ENCODE measurements around the gene RAB11A. TPM values are rescaled to one million over a fixed set of nuclear protein-coding genes. Genes with fewer than 3 reads are reported as not detected.

Gene RAB11A
- total RNA-seq, 2 experiments from 2014 or later, result 98.5 to 102 TPM

- ChIA-PET POLR2A (no interaction called here), CTCF (no interaction called here)
- H3K27me3 ChIP-seq (ENCODE audit: control insufficient read depth in 1 of 2, insufficient read depth in 2 of 2, low read length in 2 of 2), result no peaks in the 10 kb centered on the region
- DNase-seq (no peak), ATAC-seq (ENCODE audit: poor library complexity) (no peak)
- H3K9me3 ChIP-seq (ENCODE audit: control insufficient read depth in 1 of 2, insufficient read depth in 1 of 2, low read length in 2 of 2), result no peaks in the 10 kb centered on the region
- no peak overlapping the region for H3K4me3 ChIP-seq (ENCODE audit: low read length)
- Mint-ChIP-seq H3K4me1 (ENCODE audit: low read depth) (peaks cover 6% of the 10 kb centered on the region), H3K9me3 (no peaks in the 10 kb centered on the region), H3K27ac (peak overlapping the region; percentile 65), H3K36me3 (ENCODE audit: low read depth) (no peaks in the 10 kb centered on the region), H3K27me3 (no peaks in the 10 kb centered on the region), H3K4me3 (no peak overlapping the region)
- H3K36me3 ChIP-seq (ENCODE audit: insufficient read depth, low read length), result peaks cover 5% of the 10 kb centered on the region
- intact Hi-C loops (cut with DNase I, micrococcal nuclease), result no loop called here
- no peak for TF ChIP-seq CTCF (IDR thresholded peaks at IDR 0.05)
- H3K4me1 ChIP-seq (ENCODE audit: insufficient read depth, low read length), result peaks cover 13% of the 10 kb centered on the region
- H3K27ac ChIP-seq (ENCODE audit: low read depth in 1 of 2, low read length in 2 of 2), result no peak overlapping the region
These were observed 48.1 kb downstream of the RAB11A start for GRCh38 chr15:65917407-65917756.

GRCh38 chr15:65917936-65918335 lies 48.6 kb downstream of the RAB11A start:
- no peaks in the 10 kb centered on the region for H3K27me3 ChIP-seq (ENCODE audit: control insufficient read depth in 1 of 2, insufficient read depth in 2 of 2, low read length in 2 of 2)
- no peak for DNase-seq
- Mint-ChIP-seq H3K4me3 (no peak overlapping the region), H3K27me3 (no peaks in the 10 kb centered on the region), H3K4me1 (ENCODE audit: low read depth) (peaks cover 6% of the 10 kb centered on the region), H3K36me3 (ENCODE audit: low read depth) (no peaks in the 10 kb centered on the region), H3K27ac (no peak overlapping the region), H3K9me3 (no peaks in the 10 kb centered on the region)
- TF ChIP-seq CTCF (IDR thresholded peaks at IDR 0.05), result no peak
- no peak overlapping the region for H3K4me3 ChIP-seq (ENCODE audit: low read length)
- ChIA-PET POLR2A (no interaction called here), CTCF (no interaction called here)
- no peaks in the 10 kb centered on the region for H3K9me3 ChIP-seq (ENCODE audit: control insufficient read depth in 1 of 2, insufficient read depth in 1 of 2, low read length in 2 of 2)
- peaks cover 3% of the 10 kb centered on the region for H3K36me3 ChIP-seq (ENCODE audit: insufficient read depth, low read length)
- H3K27ac ChIP-seq (ENCODE audit: low read depth in 1 of 2, low read length in 2 of 2), result no peak overlapping the region
- no peak for ATAC-seq (ENCODE audit: poor library complexity)
- H3K4me1 ChIP-seq (ENCODE audit: insufficient read depth, low read length), result peaks cover 13% of the 10 kb centered on the region
- intact Hi-C loops (cut with DNase I, micrococcal nuclease), result no loop called here

GRCh38 chr15:65918357-65918920 lies 49.1 kb downstream of the RAB11A start:
- ChIA-PET CTCF (no interaction called here), POLR2A (no interaction called here)
- ATAC-seq (ENCODE audit: poor library complexity) (no peak), DNase-seq (no peak)
- intact Hi-C loops (cut with DNase I, micrococcal nuclease), result no loop called here
- Mint-ChIP-seq H3K36me3 (ENCODE audit: low read depth) (no peaks in the 10 kb centered on the region), H3K27ac (no peak overlapping the region), H3K27me3 (no peaks in the 10 kb centered on the region), H3K4me3 (no peak overlapping the region), H3K4me1 (ENCODE audit: low read depth) (peaks cover 6% of the 10 kb centered on the region), H3K9me3 (no peaks in the 10 kb centered on the region)
- H3K36me3 ChIP-seq (ENCODE audit: insufficient read depth, low read length), result peaks cover 3% of the 10 kb centered on the region
- H3K27ac ChIP-seq (ENCODE audit: low read depth in 1 of 2, low read length in 2 of 2), result no peak overlapping the region
- TF ChIP-seq CTCF (IDR thresholded peaks at IDR 0.05), result no peak
- no peaks in the 10 kb centered on the region for H3K9me3 ChIP-seq (ENCODE audit: control insufficient read depth in 1 of 2, insufficient read depth in 1 of 2, low read length in 2 of 2)
- H3K4me1 ChIP-seq (ENCODE audit: insufficient read depth, low read length), result peaks cover 13% of the 10 kb centered on the region
- H3K4me3 ChIP-seq (ENCODE audit: low read length), result no peak overlapping the region
- H3K27me3 ChIP-seq (ENCODE audit: control insufficient read depth in 1 of 2, insufficient read depth in 2 of 2, low read length in 2 of 2), result no peaks in the 10 kb centered on the region

Measured in CD4-positive, alpha-beta T cell (primary cell).